Naive B cell (primary cell): Measurements from ENCODE around the gene MAP3K13. TPM values are rescaled to one million over a fixed set of nuclear protein-coding genes. Genes with fewer than 3 reads are reported as not detected.
"Not testable (repeated sequence)": the region's sequence is repeated elsewhere in the genome, so short reads cannot be mapped to it uniquely, and the experiment has no call there.

Experiments used
- ATAC-seq, 2 donors: fragments of 150-1000 bp; cut with Tn5 transposase; 2 replicates each; pipeline ENCODE4 v1.10.0; 2021; ENCODE audit warnings: low read depth in 2 of 2, mild to moderate bottlenecking in 2 of 2, moderate library complexity in 2 of 2
- DNase-seq: peaks from one replicate; pipeline ENCODE4 v3.0.0; 2022
- H3K27ac Mint-ChIP-seq, 6 donors: one replicate each; pipeline ENCODE4 v1.8.0; 2020 to 2022; ENCODE audit warnings: mild to moderate bottlenecking in 6 of 6, mixed read lengths in 6 of 6, moderate library complexity in 5 of 6, inconsistent platforms in 2 of 6
- H3K27me3 Mint-ChIP-seq, 3 donors: one replicate each; pipeline ENCODE4 v1.8.0; 2021 to 2022; ENCODE audit warnings: mixed read lengths in 3 of 3, mild to moderate bottlenecking in 1 of 3
- H3K36me3 Mint-ChIP-seq, 2 donors: one replicate each; pipeline ENCODE4 v1.8.0; 2020 to 2022; ENCODE audit warnings: mixed read lengths in 2 of 2, inconsistent platforms in 1 of 2, mild to moderate bottlenecking in 1 of 2
- H3K4me1 Mint-ChIP-seq, 3 donors: one replicate each; pipeline ENCODE4 v1.8.0; 2020 to 2022; ENCODE audit warnings: mixed read lengths in 3 of 3, inconsistent platforms in 1 of 3, mild to moderate bottlenecking in 1 of 3, moderate library complexity in 1 of 3
- H3K4me3 Mint-ChIP-seq, 8 donors: one replicate each; pipeline ENCODE4 v1.8.0; 2020 to 2022; ENCODE audit warnings: mild to moderate bottlenecking in 8 of 8, mixed read lengths in 8 of 8, moderate library complexity in 8 of 8, inconsistent platforms in 2 of 8
- H3K9me3 Mint-ChIP-seq, 7 donors: one replicate each; pipeline ENCODE4 v1.8.0; 2020 to 2022; ENCODE audit warnings: mixed read lengths in 7 of 7, mild to moderate bottlenecking in 5 of 7, inconsistent platforms in 2 of 7, moderate library complexity in 1 of 7
- polyA plus RNA-seq, 6 donors: library from polyadenylated mRNA; unstranded; fragments of 300-500 nt; fragmentation: Illumina TruSeq; gene quantifications; one replicate each; pipeline ENCODE4 v1.2.3, GENCODE V29; 2021; ENCODE audit warnings: low read depth in 6 of 6

Gene MAP3K13
- polyA plus RNA-seq, 6 donors from 2014 or later: 39.9 to 64.9 (median 57.6) TPM

- peaks cover 0 to 3% (median 1%) of the 10 kb centered on the region in 3 donors for H3K4me1 Mint-ChIP-seq
- H3K27me3 Mint-ChIP-seq: no peaks in the 10 kb centered on the region
- DNase-seq: no peak
- no peak overlapping the region for H3K27ac Mint-ChIP-seq
- H3K9me3 Mint-ChIP-seq: peaks cover 0 to 1% (median 0%) of the 10 kb centered on the region in 7 donors
- H3K36me3 Mint-ChIP-seq: peaks cover 0 to 4% of the 10 kb centered on the region in 2 donors
- no peak overlapping the region for H3K4me3 Mint-ChIP-seq
- no peak for ATAC-seq
Measured at GRCh38 chr3:185460719-185461350, 97.9 kb downstream of the MAP3K13 start.

GRCh38 chr3:185465471-185465870 is 102.5 kb downstream of the MAP3K13 start:
- peaks cover 2 to 7% (median 4%) of the 10 kb centered on the region in 3 donors for H3K4me1 Mint-ChIP-seq
- no peak for ATAC-seq
- no peaks in the 10 kb centered on the region for H3K9me3 Mint-ChIP-seq
- no peak for DNase-seq
- H3K4me3 Mint-ChIP-seq: no peak overlapping the region
- H3K27me3 Mint-ChIP-seq: no peaks in the 10 kb centered on the region
- H3K36me3 Mint-ChIP-seq: peaks cover 0 to 15% of the 10 kb centered on the region in 2 donors
- peak overlapping the region in 3 of 6 donors; percentile 20 to 28 (median 20) for H3K27ac Mint-ChIP-seq

- not testable (repeated sequence) for DNase-seq, H3K27me3 Mint-ChIP-seq, ATAC-seq, H3K4me1 Mint-ChIP-seq, H3K9me3 Mint-ChIP-seq, H3K4me3 Mint-ChIP-seq
- H3K27ac Mint-ChIP-seq: peak overlapping the region in 1 of 6 donors; percentile 86
- peaks cover 0 to 15% of the 10 kb centered on the region in 2 donors for H3K36me3 Mint-ChIP-seq
Measured at GRCh38 chr3:185466123-185466522, 103.2 kb downstream of the MAP3K13 start.

GRCh38 chr3:185469542-185469941 is 106.6 kb downstream of the MAP3K13 start:
- peak overlapping the region in 1 of 6 donors; percentile 28 for H3K27ac Mint-ChIP-seq

GRCh38 chr3:185470323-185470722 is 107.4 kb downstream of the MAP3K13 start:
- Mint-ChIP-seq H3K27me3 (no peaks in the 10 kb centered on the region), H3K27ac (no peak overlapping the region), H3K9me3 (no peaks in the 10 kb centered on the region), H3K36me3 (peaks cover 0 to 18% of the 10 kb centered on the region in 2 donors), H3K4me1 (peaks cover 2 to 7% (median 4%) of the 10 kb centered on the region in 3 donors), H3K4me3 (no peak overlapping the region)
- ATAC-seq: no peak
- DNase-seq: no peak

More at GRCh38 chr3:185469542-185469941, 106.6 kb downstream of the MAP3K13 start:
- ATAC-seq: no peak
- Mint-ChIP-seq H3K4me1 (peaks cover 2 to 7% (median 4%) of the 10 kb centered on the region in 3 donors), H3K4me3 (no peak overlapping the region), H3K27me3 (no peaks in the 10 kb centered on the region), H3K36me3 (peaks cover 0 to 18% of the 10 kb centered on the region in 2 donors), H3K9me3 (no peaks in the 10 kb centered on the region)
- DNase-seq: no peak

GRCh38 chr3:185473290-185473815 is 110.4 kb downstream of the MAP3K13 start:
- Mint-ChIP-seq H3K9me3 (no peaks in the 10 kb centered on the region), H3K27ac (no peak overlapping the region), H3K4me1 (no peaks in the 10 kb centered on the region), H3K27me3 (no peaks in the 10 kb centered on the region), H3K4me3 (no peak overlapping the region), H3K36me3 (peaks cover 8 to 12% of the 10 kb centered on the region in 2 donors)
- no peak for ATAC-seq
- DNase-seq: no peak

- not testable (repeated sequence) for H3K4me1 Mint-ChIP-seq, H3K36me3 Mint-ChIP-seq, ATAC-seq, H3K27ac Mint-ChIP-seq, H3K4me3 Mint-ChIP-seq, H3K27me3 Mint-ChIP-seq, DNase-seq, H3K9me3 Mint-ChIP-seq
Measured at GRCh38 chr3:185474922-185475321, 112.0 kb downstream of the MAP3K13 start.

- Mint-ChIP-seq H3K36me3 (peaks cover 16 to 18% of the 10 kb centered on the region in 2 donors), H3K4me3 (no peak overlapping the region), H3K4me1 (no peaks in the 10 kb centered on the region), H3K27me3 (no peaks in the 10 kb centered on the region), H3K9me3 (peaks cover 0 to 4% (median 0%) of the 10 kb centered on the region in 7 donors), H3K27ac (no peak overlapping the region)
- no peak for DNase-seq
- no peak for ATAC-seq
Measured at GRCh38 chr3:185477316-185477715, 114.4 kb downstream of the MAP3K13 start.

GRCh38 chr3:185479373-185479945 is 116.5 kb downstream of the MAP3K13 start:
- DNase-seq (no peak), ATAC-seq (no peak)
- Mint-ChIP-seq H3K4me3 (no peak overlapping the region), H3K27ac (no peak overlapping the region), H3K4me1 (peaks cover 0 to 4% (median 0%) of the 10 kb centered on the region in 3 donors), H3K36me3 (peaks cover 20 to 30% of the 10 kb centered on the region in 2 donors), H3K9me3 (peaks cover 0 to 4% (median 0%) of the 10 kb centered on the region in 7 donors), H3K27me3 (no peaks in the 10 kb centered on the region)

- H3K9me3 Mint-ChIP-seq: peaks cover 0 to 4% (median 0%) of the 10 kb centered on the region in 7 donors
- no peak for ATAC-seq
- DNase-seq: no peak
- peaks cover 0 to 4% (median 0%) of the 10 kb centered on the region in 3 donors for H3K4me1 Mint-ChIP-seq
- H3K4me3 Mint-ChIP-seq: no peak overlapping the region
- H3K27me3 Mint-ChIP-seq: no peaks in the 10 kb centered on the region
- peaks cover 34 to 42% of the 10 kb centered on the region in 2 donors for H3K36me3 Mint-ChIP-seq
- H3K27ac Mint-ChIP-seq: no peak overlapping the region
Measured at GRCh38 chr3:185484296-185484695, 121.4 kb downstream of the MAP3K13 start.

- Mint-ChIP-seq H3K4me3 (no peak overlapping the region), H3K27me3 (no peaks in the 10 kb centered on the region), H3K4me1 (peaks cover 0 to 4% (median 0%) of the 10 kb centered on the region in 3 donors), H3K36me3 (peaks cover 31 to 42% of the 10 kb centered on the region in 2 donors), H3K9me3 (no peaks in the 10 kb centered on the region), H3K27ac (no peak overlapping the region)
- ATAC-seq (no peak), DNase-seq (no peak)
Measured at GRCh38 chr3:185486394-185486793, 123.5 kb downstream of the MAP3K13 start.

- H3K36me3 Mint-ChIP-seq: peaks cover 18 to 28% of the 10 kb centered on the region in 2 donors
- H3K9me3 Mint-ChIP-seq: no peaks in the 10 kb centered on the region
- no peak overlapping the region for H3K4me3 Mint-ChIP-seq
- no peaks in the 10 kb centered on the region for H3K27me3 Mint-ChIP-seq
- DNase-seq: no peak
- no peaks in the 10 kb centered on the region for H3K4me1 Mint-ChIP-seq
- no peak overlapping the region for H3K27ac Mint-ChIP-seq
- ATAC-seq: no peak
Measured at GRCh38 chr3:185488465-185488864, 125.5 kb downstream of the MAP3K13 start.

GRCh38 chr3:185489462-185489861 is 126.5 kb downstream of the MAP3K13 start:
- H3K9me3 Mint-ChIP-seq: no peaks in the 10 kb centered on the region
- H3K4me3 Mint-ChIP-seq: no peak overlapping the region
- no peaks in the 10 kb centered on the region for H3K4me1 Mint-ChIP-seq
- no peaks in the 10 kb centered on the region for H3K27me3 Mint-ChIP-seq
- ATAC-seq (no peak), DNase-seq (no peak)
- H3K27ac Mint-ChIP-seq: no peak overlapping the region
- peaks cover 23 to 34% of the 10 kb centered on the region in 2 donors for H3K36me3 Mint-ChIP-seq

GRCh38 chr3:185490241-185490640 is 127.3 kb downstream of the MAP3K13 start:
- H3K9me3 Mint-ChIP-seq: no peaks in the 10 kb centered on the region
- peaks cover 24 to 40% of the 10 kb centered on the region in 2 donors for H3K36me3 Mint-ChIP-seq
- no peak overlapping the region for H3K4me3 Mint-ChIP-seq
- H3K4me1 Mint-ChIP-seq: no peaks in the 10 kb centered on the region
- no peak for ATAC-seq
- DNase-seq: no peak
- no peaks in the 10 kb centered on the region for H3K27me3 Mint-ChIP-seq
- no peak overlapping the region for H3K27ac Mint-ChIP-seq
